Stimulated activated CD4-positive, alpha-beta T cell treated with anti-CD3 and anti-CD28 coated beads, Interleukin-4, amount 100 ng/mL, for 4 hours (primary cell): Measurements from ENCODE around the gene TCF3.
A peak's percentile ranks its signal among the peaks of the same experiment; 100 is the strongest.
"Not testable (repeated sequence)": the region's sequence is repeated elsewhere in the genome, so short reads cannot be mapped to it uniquely, and the experiment has no call there.

ENCODE experiments used
- DNase-seq, 2 experiments: peaks; one replicate each; pipeline ENCODE4 v3.0.0-alpha.2; 2020

Gene TCF3

DNA sequence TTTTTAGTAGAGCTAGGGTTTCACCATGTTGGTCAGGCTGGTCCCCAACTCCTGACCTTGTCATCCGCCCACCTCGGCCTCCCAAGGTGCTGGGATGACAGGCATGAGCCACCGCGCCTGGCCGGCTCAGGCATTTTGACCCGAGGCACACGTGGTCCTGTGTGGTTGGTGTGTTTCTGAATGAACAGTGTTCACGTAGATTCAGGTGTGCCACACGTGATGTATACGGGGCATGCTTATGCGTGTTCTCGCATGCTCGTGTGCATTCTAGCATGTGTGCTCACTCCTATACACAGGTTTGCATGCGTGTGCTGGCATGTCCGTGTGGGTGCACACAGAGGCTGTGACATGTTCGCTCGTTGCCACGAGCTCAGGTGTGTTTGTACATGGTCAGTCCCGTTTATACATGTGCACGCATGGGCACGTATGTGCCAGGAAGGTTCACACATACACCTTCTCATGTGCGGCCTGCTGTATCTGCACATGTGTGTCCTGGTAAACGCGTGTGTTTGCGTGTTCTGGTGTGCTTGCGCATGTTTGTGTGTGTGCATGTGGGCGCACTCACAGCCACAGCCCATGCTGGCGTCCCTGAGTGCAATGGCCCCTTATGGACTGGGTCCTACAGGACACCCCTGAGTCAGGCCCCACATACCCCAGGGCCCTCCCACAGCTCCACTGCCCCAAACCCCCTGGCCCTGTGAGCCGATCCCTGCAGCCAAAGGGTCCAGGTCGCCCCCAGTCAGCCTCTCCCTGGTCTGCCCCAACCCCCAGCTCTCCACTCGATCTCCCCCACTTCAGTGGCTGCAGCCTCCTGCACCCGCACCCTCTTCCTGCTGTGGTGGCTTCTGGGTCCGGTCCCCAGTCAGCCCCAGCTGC lies 20.6 kb upstream of the TCF3 start:
- DNase-seq = no peak

DNA sequence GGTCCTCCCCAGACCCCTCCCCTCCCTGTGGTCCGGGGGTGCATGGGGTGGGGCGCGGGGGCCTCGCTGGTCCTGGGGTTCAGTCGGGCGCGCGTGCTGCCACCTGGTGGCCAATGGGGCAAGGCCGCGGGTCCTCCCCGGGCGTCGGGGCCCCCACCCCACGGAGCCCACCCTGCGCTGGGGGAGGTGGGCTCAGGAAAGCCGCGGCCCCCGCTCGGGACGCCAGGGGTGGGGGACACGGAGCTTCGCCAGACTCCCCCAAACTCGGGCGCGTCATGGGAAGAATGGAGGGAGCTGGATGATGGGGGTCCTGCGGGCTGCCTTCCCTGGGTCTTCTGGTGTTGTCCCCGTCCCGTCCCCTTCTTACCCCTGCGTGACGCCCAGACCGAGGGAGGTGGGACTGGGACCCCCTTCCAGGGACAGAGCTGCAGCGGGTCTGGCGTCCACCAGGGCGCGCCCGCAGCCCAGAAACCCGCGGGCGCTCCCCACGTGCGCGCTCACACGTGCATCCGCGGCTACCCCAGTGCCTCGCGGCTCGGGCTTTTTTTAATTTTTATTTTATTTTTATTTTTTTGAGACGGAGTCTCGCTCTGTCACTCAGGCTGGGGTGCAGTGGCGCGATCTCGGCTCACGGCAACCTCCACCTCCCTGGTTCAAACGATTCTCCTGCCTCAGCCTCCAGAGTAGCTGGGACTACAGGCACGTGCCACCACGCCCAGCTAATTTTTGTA lies 19.8 kb upstream of the TCF3 start:
- peak; percentile 47 to 68 for DNase-seq

DNA sequence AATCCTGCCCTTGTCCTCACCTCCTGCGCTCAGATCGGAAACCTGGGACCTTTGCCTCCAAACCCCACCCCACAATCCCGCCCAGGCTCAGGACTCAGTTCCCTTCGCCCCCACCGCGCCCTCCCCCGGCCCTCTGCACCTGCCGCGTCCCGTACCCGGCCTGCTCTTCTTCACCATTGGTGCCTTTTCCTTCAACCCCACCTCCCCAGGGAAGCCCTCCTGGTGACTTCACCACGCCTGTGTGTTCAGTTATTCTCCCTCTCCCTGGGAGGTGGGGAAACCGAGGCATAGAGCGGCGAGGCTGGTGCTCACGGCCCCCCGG lies 19.3 kb upstream of the TCF3 start:
- no peak for DNase-seq

DNA sequence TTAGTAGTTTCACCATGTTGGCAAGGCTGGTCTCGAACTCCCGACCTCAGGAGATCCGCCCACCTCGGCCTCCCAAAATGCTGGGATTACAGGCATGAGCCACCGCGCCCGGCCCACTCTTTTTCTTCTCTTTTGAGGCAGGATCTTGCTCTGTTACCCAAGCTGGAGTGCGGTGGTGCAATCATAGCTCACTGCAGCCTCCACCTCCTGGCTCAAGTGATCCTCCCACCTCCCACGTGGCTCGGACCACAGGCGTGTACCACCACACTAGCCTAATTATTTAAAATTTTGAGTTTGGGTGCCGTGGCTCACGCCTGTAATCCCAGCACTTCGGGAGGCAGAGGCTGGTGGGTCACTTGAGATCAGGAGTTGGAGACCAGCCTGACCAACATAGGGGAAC lies 18.3 kb upstream of the TCF3 start:
- DNase-seq = not testable (repeated sequence)

DNA sequence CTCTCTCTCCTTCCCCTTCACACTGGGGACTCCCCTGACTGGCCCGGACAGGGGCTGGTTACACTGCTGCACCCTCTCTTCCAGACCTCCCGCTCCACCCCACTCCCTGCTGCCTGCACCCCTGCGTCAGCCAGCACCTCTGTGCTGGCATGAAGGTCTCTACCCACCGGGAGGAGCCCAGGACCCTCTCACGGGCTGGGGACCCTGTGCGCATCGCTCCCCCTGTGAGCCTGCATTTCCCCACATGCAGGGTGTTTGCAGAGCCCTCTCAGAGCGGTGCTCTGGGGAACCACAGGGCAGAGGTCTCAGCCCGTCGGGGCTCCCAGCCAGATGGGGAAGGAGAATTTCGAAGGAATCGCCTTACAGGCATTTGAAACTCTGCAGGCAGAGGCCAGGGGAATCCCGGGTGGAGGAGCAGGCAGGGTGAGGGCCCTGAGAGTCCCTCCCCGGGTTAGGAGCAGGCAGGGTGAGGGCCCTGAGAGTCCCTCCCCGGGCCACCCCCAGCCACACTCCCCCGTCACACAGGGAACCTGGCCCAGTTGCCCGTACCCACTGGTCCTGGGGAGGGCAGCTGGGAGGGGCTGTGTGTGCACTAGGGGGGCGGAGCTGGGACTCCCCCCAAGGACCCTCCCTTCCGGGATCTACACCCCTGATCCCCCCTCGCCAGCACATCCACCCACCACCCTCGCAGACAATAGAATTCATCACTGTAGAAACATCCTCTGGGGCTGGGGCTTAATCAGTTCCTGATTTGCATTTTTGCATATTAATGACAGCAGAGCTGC lies 16.3 kb upstream of the TCF3 start:
- peak in 1 of 2 experiments; percentile 29 for DNase-seq

DNA sequence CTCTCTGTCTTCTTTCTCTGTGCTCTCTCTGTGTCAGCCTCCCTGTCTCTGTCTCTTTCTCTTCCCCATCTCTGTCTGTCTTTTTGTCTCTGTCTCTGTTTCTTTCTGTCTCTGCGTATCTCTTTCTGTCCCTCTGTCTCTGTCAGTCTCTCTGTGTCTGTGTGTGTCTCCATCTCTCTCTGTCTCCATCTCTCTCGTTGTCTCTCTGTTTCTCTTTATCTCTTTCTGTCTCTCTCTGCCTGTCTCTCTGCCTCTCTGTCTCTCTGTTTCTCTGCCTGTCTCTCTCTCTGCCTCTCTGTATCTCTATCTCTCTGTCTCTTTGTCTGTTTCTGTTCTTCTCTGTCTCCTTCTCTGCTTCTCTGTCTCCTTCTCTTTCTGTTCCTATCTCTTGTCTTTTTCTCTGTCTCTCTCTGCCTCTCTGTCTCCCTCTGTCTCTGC lies 15.7 kb upstream of the TCF3 start:
- DNase-seq = no peak

DNA sequence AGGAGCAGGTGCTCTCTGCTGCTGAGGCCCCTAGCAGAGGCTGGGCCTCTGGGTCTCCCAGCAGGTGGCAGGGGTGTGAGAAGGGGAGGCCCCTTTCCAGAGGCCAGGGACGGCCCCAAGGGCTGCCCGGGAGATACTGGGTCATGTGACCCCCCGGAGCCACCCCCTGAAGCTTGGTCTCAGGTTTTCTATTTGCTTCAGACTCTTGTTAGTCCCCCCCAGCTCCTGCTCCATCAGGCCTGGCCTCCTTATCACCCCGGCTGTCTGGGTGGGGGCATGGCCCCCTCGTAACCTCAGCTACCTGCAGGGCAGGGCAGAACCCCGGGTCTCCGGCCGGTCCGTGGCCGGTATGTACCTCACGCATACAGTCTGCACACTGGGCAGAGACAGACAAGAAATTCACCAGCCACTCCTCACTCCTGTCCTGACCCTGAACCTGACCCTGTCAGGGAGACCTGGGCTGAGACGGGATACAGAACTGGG lies 13.2 kb upstream of the TCF3 start:
- DNase-seq = no peak

DNA sequence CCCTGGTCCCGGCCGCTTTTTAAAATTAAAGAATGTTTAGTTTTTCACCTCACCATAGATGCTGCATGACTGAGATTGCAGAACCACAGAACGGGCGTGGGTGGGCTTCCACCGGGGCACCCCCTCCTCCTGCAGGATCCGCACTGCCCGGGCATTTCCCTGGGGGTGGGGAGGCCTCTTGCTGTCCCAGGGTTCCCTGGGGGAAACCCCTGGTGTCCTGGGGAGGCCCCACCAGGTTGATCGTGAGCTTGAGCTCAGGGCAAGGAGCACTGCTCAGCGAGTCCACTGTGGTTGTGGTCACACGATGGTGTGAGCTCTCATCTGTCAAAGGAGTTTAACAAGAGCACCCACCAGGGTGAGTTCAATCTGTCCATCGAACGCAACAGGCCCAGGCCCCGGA lies 11.4 kb upstream of the TCF3 start:
- peak in 1 of 2 experiments; percentile 36 for DNase-seq

DNA sequence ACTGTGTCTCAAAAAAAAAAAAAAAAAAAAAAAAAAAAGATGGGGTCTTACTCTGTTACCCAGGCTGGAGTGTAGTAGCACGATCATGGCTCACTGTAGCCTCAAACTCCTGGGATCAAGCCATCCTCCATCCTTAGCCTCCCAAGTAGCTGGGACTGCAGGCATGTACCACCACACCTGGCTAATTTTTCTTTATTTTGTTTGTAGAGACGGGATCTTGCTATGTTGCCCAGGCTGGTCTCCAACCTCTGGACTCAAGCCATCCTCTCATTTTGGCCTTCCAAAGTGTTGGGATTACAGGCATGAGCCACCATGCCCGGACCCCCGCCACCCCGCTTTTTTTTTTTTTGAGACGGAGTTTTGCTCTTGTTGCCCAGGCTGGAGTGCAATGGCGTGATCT lies 10.8 kb upstream of the TCF3 start:
- not testable (repeated sequence) for DNase-seq

DNA sequence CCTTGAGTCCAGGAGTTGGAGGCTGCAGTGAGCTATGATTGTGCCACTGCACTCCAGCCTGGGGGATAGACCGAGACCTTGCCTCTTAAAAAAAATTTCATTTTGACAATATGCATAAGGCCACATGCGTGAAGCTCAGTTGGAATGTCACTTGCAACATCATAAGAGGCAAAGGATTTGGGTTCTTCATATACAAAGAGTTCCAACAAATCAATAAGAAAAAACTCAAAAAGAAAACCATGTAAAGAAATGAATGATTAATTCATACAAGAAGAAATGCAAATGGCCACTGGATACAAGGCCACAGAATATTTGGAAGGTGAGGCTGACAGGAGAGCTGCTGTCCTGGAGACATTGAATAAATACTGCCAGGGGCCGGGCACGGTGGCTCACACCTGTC lies 9.6 kb upstream of the TCF3 start:
- DNase-seq = no peak

DNA sequence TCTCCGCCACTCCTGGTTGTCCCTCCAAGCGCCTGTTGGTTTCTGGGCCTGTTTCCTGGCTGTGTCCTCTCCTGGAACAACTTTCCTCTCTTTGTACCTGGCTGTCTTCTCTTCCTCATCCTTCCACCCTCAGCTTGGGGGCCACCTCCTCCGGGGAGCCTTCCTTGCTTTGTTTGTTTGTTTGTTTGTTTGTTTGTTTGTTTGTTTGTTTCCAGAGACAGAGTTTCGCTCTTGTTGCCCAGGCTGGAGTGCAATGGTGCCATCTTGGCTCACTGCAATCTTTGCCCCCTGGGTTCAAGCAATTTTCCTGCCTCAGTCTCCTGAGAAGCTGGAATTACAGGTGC lies 6.6 kb upstream of the TCF3 start:
- no peak for DNase-seq

DNA sequence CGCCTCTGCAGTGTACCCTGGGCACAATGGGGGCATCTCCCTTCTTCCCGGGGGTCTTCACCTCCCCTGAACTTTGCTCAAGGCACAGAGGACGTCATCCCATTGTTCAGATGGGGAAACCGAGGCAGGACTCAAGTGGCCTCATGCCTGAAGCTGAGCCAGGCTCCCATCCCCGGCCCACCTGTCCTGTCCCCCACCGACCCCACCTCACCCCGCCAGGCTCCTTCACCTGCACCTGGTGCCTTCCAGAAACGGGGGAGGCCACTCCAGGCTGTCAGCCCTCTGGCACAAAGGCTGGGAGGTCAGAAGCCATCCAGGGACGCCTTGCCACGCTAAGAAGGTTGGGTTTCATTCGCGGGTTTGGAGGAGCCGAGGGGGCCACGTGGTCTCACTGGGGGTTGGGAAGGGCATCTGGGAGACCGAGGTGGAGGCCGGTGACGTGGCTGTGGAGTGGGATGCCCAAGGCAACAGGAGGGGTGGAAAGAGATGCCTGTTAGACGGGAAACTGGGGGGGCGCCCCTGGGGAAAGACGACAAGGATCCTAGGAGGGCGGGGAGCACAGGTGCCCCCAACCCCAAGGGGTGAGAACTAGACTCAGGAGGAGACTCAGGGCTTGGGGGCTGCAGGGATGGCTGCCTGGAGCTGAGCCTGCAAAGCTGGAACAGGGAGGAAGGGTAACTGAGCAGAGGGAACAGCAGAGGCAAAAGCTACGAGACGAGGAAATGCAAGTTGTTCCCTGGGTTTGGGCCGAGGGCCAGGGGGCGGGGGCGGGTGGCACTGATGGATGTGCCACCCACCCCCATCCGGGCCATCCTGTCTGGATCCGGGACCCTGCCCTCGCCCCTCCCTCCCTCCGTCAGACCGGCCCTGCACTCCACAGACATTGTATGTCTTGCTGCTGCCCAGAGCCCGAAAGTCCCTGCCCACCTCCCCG lies 6.0 kb upstream of the TCF3 start:
- no peak for DNase-seq

DNA sequence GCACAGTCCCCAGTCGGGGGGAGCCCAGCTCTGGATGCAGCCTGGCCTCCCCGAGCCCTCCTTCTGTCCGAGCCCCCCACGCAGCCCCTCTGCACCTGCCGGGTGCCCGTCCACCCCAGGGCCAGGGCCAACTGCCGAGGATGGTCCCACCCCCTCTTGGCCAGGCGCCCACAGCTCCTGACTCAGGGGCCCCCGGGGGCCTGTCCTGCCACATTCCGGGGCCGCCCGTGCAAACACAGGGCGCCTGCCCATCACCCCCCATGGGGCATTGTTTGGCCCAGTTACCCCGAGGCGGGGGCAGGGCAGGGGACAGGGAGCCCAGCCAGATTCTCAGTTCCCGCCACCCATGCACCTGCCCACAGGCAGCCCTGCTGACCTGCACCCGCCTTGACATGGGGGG lies 5.3 kb upstream of the TCF3 start:
- no peak for DNase-seq

DNA sequence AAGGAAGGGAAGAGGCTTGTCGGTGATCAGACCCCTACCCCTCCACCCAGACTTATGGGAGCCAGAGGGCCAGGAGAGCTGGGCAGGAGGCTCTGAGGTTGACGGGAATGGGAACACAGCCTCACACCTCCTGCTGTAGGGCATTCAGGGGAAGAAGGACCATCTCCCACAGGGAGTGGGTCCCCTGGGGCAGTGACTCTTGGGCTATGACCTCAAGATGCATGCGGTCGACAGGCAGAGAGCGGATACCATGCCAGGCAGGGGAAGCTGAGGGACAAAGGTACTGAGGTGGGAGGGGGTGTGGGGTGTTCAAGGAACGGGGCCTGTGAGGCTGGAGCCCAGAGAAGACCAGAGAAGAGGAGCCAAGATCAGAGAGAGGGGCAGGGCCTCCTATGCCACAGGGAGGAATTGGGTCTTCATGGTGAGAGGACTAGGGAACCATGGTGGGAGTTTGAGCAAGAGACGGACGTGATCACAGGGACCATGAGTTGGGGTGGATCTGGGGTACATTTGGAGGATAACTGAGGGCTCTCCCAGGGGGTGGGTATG lies 4.6 kb upstream of the TCF3 start:
- DNase-seq = no peak

DNA sequence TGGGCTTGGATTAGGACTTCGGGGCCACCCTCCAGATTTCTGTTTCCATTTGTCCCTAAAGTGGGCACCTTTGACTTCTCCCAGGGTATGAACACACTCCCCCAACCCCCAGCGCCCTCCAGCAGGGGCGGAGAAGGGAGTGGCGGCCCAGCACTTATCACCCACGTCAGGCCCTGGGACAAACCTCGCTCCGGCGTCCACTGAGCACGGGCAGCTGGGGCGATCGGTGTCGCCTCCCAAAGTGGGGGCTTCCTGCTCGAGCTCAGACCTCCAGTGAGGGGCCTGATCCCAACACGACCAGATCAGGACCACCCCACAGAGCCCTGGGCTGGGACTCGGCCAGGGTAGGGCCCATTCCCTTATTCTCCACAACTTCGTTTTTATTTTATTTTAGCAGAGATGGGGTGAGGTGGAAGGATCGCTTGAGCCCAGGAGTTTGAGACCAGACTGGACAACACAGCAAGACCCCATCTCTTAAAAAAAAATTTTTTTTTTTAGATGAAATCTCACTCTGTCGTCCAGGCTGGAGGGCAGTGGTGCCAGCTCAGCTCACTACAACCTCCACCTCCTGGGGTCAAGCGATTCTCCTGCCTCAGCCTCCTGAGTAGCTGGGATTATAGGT lies 3.7 kb upstream of the TCF3 start:
- no peak for DNase-seq

DNA sequence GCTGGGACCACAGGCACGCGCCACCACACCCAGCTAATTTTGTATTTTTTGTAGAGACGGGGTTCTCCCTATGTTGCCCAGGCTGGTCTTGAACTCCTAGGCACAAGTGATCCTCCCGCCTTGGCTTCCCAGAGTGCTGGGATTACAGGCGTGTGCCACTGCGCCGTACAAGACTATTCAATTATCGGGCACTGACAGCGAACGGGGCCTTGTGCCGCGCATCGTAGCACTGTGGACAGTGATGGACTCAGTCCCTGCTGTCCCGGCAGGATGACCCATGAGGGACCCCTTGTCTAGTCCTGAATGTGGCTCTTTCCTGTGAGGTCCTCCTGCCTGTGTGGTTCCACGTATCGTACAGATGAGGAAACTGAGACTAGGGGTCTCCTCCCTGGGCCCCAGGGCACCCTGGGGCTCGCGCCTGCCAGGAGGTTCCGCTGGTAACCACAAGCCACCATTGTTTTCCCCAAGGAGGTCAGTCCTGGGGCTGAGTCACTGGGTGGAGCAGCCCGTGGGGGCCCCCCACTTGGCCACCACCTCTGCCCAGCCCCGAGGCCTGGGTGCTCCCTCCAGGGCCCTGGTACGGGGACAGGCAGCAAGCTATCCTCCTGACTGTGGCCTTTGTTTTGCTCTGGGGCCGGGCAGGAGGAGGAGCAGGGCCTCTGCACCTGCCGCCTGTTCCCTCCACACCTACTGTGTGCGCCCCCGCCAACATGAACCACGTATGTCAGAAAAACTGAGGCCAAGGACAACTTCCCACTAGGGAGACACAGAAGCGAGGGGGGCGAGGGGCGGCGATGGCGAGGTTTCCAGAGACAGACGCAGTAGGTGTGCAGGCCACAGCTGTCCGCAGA lies 2.9 kb upstream of the TCF3 start:
- DNase-seq = no peak

DNA sequence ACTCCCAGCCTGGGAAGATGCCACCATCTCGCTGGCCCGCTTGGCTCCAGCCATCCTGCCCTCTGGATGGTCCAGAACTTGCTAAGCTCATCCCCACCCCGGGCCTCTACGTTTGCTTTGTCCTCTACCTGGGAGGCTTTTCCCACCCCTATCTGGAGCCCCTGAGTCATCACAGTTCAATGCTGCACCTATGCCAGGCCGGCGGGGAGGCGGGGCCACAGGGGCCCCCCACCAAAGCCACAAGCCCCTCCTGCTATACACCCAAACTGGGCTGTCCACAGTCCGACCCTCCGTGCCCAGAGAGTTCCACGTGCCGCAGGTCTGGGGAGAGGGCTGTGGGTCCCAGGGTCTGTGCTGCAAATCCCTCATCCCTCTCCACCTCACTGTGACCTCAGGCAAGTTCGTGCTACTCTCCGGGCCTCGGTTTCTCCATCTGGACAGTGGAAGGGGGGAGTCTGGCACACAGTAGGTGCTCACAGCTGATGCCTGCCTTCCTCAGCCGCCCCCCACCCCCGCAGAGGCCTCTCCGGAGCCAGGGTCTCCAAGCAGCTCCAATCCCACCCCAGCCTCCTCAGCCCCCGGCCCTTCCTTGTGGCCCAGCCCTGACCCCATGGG lies 1.9 kb upstream of the TCF3 start:
- DNase-seq = no peak

DNA sequence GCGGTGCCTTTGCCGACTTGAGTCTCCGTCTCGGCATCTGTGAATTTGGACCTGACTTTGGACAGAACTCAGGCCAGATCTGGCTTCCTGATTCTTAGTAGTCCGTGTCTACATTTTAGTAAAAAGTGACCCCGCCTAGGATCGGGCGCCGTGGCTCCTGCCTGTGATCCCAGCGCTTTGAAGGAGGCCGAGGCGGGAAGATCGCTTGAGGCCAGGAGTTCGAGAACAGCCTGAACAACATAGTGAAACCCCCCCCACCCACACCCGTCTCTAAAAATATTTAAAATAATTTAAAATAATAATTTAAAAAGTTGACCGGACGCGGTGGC lies 849 bp upstream of the TCF3 start:
- no peak for DNase-seq

DNA sequence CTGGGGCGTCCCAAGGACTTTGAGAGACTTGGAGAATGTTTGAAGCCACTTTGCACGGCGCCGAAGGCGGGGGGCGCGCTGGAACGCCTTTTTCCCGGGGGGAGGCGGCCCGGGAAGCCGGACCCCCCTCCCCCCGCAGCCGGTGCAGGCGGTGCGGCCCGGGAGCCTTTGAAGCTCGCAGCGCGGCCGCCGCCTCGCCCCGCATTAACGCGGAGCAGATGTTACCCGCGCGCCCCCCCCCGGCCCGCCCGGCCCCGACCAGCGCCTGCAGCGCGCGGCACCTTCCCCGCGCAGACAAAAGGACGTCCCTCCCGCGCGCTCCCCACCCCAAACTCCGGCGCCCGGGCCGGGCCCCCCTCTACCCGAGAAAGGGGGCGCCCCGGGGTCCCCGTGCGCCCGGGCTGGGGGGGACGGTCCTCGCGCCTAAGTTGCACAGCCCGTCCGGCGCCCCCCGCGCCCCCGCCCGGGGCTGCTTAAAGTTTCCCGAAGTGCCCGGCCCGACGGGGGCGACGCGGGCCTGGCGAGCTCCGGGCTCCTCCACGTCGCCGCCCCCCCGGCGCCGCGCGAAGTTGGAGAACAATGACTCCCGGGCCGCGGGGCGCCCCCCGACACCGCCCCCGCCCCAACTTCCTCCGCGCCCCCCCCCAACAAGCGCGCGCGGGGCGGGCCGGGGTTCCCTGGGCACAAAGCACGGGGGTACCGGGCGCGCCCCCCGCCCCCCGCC lies 685 bp downstream of the TCF3 start:
- DNase-seq = peak; percentile 43 to 47
